GM21381 (cell line): ENCODE measurements around the gene ACLY.

ENCODE experiments used
- ATAC-seq: cut with Tn5 transposase; IDR thresholded peaks from one replicate; pipeline ENCODE4 v1.9.1; 2021; ENCODE audit warnings: mild to moderate bottlenecking, moderate library complexity; ENCODE audit not compliant: unreplicated experiment

ACLY gene

GRCh38 chr17:41918314-41919164 lies at the start of gene ACLY:
Gene ACLY (minus strand): TSS chr17:41918951. CDS start chr17:41913873, 5,078 bp downstream.
- ATAC-seq, result peak; percentile 90

DNA sequence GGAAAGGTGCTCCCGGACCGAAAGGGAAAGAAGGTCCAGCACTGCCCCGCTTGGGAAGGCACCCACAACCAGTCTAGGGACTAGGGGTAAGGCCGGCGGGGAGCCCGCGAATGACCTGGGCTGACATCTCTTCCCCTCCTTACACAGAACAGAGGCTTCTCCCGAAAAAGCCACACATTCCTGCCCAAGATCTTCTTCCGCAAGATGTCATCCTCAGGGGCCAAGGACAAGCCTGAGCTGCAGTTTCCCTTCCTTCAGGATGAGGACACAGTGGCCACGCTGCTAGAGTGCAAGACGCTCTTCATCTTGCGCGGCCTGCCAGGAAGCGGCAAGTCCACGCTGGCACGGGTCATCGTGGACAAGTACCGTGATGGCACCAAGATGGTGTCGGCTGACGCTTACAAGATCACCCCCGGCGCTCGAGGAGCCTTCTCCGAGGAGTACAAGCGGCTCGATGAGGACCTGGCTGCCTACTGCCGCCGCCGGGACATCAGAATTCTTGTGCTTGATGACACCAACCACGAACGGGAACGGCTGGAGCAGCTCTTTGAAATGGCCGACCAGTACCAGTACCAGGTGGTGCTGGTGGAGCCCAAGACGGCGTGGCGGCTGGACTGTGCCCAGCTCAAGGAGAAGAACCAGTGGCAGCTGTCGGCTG lies 49.3 kb upstream of the ACLY start:
- ATAC-seq, result no peak

DNA sequence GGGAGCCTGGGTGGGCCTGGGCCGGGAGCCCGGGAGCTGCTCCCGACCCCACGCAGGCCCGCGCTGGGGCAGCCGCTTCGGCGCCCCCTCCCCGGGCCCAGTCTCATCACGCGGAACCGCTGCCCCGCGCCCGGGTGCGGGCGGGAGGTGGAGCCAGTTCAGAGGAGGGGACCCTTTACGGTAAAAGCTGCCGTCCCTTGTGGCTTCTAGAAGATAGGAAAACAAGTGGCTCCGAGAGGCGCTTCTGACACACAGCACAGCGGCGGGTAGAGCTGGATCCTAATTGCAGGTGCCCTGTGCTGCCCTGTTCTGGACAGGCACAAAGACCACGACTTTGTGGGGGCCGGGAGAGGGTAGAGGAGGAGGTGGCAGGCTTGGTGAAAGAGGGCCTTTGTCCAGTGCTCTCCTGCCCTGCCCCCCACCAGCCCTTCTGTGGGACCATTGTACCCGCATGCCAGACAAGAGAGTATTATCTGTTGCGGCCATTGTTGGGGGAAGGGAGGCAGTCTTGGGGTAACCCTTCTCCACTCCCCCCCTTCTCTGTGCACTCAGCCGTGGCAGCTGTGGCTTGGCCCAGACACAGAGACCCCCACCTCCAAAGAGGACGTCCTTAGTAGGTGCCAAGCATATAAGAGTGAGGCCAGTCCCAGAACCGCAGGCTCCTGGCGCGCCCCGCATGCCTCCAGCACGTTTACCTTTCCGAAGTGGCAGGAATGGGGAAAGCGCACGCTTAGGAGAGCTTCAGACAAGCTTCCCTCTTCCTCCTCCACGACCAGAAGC lies 48.6 kb upstream of the ACLY start:
- ATAC-seq, result no peak

DNA sequence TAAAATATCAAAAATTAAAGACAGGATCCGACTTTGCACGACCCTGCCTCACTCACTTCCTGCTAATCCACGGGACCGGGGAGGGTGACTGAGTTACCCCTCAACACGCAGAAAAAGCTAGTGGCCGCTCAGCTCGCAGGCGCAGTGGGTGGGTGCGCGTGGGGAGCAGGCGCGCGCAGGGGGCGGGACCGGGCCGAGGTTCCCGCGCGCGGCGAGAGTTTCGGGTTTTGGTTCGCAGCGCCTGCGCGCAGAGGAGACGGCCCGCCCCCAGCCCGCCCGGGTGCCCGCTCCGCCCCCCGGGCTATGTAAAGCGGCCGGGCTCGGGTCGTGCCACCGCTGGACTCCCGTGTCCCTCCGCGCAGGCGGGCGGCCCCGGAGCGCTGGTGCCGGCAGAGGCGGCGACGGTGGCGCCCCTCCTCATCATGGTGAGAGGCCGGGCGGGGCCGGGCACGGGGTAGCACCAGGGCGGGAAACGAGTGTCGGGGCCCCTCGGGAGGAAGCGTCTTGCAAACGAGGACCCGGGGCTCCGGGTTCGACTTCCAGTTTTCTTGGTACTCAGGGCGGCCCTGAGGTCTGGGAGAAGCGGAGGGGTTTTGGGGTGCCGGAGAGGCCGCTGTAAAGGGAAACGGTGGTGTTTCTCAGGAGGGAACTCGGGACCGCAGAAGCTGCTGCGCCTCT lies 47.9 kb upstream of the ACLY start, which contains the start of gene CNP:
CNP (plus strand) TSS at position 333 of the 678 bp plus-strand sequence; CDS start at position 423, 90 bp downstream.
- ATAC-seq, result peak; percentile 64

GRCh38 chr17:41965694-41966462 lies 47.1 kb upstream of the ACLY start:
- peak; percentile 32 for ATAC-seq

DNA sequence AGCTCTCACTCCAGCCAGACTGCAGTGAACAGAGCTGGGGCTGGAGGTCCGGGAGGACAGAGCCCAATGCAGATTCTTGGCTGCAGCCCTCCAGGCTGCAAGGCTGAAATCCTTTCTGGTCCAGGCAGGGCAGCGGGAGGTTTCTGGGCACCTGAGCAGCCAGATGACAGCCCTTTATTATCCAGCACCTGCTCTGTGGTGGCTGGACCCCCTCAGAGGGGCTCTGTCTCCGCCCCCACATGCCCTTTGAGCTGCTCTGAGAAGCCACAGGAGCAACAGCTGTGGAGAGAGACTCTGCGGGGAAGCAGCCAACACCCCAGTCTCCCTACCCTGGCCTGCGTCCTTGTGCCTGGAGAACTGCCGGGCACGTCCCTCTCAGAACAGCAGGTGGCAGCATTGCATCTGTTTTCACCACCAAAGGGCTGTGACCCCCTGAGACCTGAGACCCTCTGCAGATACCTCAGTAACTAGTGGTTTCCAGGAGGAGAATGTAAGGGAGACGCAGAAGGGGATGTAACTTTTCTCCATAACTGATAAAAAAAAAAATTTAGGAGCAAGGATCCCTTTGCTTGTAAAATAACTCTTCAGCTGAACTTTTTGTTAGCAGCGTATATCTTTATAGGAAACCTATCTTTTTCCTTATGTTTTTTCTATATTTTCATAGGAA lies 44.1 kb upstream of the ACLY start:
- no peak for ATAC-seq

GRCh38 chr17:41962111-41962510 lies 43.4 kb upstream of the ACLY start:
- no peak for ATAC-seq

GRCh38 chr17:41959336-41960095 lies 40.8 kb upstream of the ACLY start:
- no peak for ATAC-seq

DNA sequence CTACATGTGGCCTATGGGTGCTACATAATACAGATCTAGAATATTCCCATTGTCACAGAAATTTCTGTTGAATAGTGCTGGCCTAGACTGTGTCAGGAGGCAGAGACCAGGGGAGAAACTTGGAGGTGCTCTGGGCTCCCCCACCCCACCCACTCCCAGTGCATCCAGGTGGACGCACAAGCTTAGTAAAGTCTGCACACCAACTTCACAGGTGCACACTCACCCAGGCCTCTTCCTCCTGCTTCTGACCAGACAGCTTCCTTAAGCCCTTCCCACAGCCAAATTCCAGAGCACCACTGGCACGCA lies 40.2 kb upstream of the ACLY start:
- ATAC-seq, result no peak

DNA sequence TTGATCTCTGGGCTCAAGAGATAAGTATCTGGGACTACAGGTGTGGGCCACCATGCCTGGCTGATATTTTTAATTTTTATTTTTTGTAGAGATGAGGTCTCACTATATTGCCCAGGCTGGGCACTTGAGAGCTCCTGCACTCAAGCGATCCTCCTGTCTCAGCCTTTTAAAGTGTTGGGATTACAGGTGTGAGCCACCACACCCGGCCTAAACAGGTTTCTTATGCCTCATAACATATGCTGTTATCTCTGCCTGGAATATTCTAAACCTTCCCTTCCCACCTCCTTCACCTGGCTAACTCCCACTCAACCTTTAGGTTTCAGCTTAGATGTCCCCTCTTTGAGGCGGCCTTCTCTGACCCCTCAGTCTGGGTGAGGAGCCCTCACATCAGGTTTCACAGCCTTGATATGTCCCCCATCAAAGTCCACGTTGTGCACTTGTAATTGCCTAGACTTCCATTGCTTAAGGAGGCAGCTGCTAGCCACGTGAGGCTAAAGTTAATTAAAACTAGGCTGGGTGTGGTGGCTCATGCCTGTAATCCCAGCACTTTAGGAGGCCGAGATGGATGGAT lies 39.2 kb upstream of the ACLY start:
- no peak for ATAC-seq

GRCh38 chr17:41957031-41957868 lies 38.5 kb upstream of the ACLY start:
- ATAC-seq, result no peak

DNA sequence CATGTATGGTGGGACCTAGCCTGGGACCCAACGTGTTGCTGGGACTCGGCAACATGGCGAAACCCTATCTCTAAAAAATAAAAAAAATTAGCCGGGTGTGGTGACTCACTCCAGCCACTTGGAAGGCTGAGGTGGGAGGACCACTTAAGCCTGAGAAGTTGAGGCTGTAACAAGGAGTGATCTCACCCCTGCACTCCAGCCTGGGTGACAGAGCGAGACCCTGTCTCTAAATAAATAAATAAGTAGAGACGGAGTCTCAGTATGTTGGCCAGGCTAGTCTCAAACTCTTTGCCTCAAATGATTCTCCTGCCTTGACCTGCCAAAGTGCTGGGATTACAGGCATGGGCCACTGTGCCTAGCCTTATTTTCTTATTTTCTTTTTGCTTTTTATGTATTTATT lies 37.8 kb upstream of the ACLY start:
- ATAC-seq, result no peak

DNA sequence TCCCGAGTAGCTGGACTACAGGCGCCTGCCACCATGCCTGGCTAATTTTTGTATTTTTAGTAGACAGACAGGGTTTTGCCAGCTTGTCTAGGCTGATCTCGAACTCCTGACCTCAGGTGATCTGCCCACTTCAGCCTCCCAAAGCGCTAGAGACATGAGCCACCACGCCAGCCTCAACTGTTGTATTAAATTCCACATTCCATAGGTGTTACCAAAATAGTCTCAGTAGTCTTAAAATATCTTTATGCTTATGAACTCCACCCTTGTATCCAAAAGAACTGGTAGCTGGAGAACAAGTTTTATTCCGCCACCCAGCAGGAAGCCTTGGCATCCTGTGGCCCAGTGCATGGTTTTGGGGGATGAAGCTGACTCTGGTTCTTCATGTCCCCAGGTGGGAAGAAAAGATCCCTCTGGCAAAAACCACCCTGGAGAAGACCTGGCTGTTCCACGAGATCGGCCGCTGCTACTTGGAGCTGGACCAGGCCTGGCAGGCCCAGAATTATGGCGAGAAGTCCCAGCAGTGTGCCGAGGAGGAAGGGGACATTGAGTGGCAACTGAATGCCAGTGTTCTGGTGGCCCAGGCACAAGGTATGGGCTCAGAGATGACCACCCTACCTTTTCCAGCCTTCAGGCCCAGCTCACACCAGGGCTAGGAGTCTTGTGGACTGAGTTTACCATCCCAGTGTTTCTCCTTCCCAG lies 30.2 kb upstream of the ACLY start:
- ATAC-seq, result no peak

DNA sequence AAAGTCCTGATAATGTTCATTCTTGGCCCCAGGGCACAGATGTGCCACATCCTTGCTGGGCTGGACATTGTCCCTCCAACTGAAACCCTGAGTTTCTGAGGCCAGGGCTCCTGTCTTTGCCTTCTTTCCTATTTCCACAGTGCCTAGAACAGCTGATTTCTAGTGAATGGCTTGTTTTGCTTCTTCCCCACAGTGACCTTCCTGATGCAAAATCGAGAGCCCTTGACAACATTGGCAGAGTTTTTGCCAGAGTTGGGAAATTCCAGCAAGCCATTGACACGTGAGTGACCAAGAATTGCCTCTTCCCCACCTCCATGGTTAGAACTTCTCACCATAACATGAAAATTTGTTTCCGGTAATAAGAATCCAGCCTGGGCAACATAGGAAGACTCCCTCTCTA lies 26.2 kb upstream of the ACLY start:
- no peak for ATAC-seq

GRCh38 chr17:41943492-41943891 lies 24.7 kb upstream of the ACLY start:
- no peak for ATAC-seq

GRCh38 chr17:41942626-41943373 lies 24.0 kb upstream of the ACLY start:
- ATAC-seq, result no peak

DNA sequence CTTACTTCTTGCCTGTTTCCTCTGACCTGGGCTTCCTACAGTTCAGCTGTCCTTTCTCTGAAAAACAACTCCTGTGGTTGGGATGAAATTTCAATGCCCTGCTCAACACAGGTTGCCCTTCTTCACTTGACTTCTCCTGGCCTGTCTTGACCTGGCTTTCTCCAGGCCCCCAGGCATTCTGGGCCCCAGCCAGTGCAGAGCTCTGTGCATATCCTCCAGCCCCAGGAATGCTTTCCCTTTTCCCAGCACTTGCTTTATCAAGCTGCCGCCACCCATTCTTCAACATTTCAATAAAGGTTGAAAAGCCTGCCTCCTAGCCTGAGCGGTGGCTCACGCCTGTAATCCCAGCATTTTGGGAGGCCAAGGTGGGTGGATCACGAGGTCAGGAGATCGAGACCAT lies 22.4 kb upstream of the ACLY start:
- ATAC-seq, result no peak
